DMS 273 (cell line): ENCODE results near the gene RASAL3.
"Not testable (repeated sequence)": the region's sequence is repeated elsewhere in the genome, so short reads cannot be mapped to it uniquely, and the experiment has no call there.

ENCODE experiments used
- DNase-seq: peaks from one replicate; lab custom pipeline; 2025; ENCODE audit not compliant: unreplicated experiment; lab: John Stamatoyannopoulos, UW

Gene RASAL3

GRCh38 chr19:15475169-15475568, 10.8 kb upstream of the RASAL3 start:
- DNase-seq = no peak

GRCh38 chr19:15473821-15474220, 9.5 kb upstream of the RASAL3 start:
- not testable (repeated sequence) for DNase-seq

DNA sequence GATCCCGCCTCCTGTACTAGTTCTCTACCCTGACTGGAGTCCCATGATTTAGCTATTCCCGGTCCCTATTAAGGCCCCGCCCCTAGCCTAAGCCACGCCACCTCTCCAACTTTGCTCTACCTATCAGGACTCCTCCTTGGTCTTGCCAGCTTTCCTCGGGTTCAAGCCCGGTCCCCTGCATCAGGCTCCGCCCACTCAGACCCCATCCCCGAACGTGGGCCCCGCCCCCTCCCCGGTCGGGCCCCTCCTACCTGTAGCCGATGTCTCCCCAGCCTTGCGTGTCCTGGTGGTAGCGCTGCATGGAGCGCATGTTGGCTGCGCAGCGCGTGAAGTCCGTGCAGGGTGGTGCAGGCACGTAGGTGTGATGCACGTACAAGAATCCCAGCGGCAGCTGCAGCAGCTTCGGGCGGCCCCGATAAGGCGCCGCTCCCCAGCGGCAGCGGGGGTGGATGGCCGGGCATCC, 7.3 kb upstream of the RASAL3 start:
- peak; percentile 40 for DNase-seq

DNA sequence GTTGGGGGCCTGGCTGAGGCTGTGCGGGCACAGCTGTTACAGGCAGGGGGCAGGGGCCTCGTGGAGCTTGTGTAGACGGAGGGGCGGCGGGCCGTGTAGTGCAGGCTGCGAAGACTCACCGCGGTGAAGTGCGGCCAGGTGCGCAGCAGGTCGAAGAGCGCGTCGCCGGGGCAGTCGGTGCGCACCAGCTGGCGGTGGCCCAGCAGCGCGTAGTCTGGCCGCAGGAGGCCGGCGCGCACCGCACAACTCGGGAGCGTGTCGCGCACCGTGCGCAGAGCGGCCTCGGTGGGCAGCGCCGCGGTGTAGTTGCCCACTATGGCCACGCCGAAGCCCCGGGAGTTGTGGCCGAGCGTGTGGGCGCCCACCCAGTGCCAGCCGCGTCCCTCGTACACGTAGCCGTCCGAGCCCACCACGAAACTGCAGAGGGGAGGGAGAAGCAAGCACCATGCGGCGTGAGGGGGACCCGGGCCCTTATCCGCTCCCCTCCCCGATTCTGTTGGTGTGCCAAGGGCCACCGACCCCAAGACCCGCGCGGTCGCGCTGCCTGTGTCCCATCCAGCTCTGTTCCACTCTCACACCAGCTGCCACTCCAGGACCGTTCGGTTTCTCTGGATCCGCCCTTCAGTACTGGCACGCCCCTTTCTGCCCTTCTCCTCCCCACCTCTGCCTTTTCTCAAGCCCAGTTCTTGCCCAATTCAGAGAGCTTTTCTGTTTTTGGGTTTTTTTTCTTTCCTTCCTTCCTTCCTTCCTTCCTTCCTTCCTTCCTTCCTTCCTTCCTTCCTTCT, 5.4 kb upstream of the RASAL3 start:
- DNase-seq = peak; percentile 51

- DNase-seq = no peak
Measured at GRCh38 chr19:15468675-15469512, 4.5 kb upstream of the RASAL3 start.

GRCh38 chr19:15467734-15468214, 3.4 kb upstream of the RASAL3 start:
- no peak for DNase-seq

DNA sequence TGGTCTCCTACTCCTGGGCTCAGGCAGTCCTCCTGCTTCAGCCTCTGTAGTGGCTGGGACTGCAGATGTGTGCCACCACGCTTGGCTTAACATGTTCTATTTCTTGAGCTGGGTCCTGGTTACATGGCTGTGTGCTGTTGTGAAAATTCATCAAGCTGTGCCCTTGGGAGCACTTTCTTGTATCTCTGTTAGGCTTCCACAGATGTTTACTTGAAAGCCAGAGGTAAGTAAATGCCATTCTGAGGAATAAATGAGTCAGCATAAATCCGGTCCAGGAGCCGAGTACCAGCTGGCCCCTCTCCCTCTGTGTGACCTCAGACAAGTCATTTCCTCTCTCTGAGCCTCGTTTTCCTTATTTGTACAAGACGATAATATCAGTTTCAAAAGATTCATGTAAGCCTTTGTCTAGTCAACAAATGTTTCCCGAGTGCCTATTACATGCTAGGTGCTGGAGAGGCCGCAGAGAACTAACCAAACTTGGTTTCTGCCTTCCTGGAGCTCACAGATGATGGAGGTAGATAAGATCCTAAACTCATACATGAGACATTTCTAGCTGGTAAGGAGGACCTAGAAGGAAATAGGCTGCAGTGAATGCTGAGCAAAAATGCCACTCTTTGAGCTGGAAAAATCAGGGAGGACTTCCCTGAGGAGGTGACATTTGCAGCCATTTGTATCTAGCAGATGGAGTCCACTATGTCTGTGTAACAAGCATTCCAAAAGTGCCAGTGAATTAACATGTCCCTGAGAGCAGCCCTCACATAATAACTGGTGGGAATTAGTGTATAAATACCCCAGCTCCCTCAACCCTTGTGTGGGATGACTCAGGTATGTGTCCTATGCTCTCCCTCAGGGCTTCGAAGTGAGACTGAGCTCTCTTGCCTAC, 2.7 kb upstream of the RASAL3 start:
- peak; percentile 47 for DNase-seq

GRCh38 chr19:15463861-15464371, 428 bp downstream of the RASAL3 start:
- DNase-seq = no peak

GRCh38 chr19:15461694-15462093, 2.6 kb downstream of the RASAL3 start:
- no peak for DNase-seq

GRCh38 chr19:15457701-15458484, 6.5 kb downstream of the RASAL3 start:
- peak; percentile 34 for DNase-seq

DNA sequence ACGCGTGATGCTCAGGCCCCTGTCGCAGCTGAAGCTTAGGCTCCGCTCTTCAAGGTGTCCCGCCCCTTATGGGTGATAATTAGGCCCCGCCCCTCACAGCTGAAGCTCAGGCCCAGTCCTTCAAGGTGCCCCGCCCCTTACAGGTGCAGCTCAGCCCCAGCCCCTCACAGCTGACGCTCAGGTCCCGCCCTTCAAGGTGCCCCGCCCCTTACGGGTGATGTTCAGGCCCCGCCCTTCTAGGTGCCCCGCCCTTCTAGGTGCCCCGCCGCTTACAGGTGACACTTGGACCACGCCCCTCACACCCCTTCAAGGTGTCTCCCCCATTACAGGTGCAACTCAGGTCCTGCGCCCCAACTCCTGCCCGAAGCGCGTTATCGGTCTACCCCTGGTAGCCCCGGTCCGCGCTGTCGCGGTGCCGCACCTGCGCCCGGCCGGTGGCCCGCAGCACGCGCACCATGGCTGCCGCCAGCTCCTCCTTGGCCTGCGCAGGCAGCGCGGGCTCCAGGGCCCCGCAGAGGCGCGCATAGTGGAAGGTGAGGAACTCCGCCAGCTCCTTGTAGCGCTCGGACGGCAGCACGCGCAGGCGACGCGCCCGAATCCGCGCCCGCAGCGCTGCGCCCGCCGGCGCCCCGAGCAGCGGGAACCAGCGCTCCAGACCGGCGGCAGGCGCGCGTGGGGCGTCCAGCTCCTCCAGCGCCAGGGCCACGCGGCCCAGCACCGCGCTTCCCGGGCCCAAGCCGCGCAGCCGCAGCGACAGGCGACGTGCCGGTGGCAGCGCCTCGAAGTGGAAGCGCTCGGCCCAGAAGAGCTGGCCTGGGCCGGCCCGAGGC, 7.3 kb downstream of the RASAL3 start:
- DNase-seq = peak; percentile 63

DNA sequence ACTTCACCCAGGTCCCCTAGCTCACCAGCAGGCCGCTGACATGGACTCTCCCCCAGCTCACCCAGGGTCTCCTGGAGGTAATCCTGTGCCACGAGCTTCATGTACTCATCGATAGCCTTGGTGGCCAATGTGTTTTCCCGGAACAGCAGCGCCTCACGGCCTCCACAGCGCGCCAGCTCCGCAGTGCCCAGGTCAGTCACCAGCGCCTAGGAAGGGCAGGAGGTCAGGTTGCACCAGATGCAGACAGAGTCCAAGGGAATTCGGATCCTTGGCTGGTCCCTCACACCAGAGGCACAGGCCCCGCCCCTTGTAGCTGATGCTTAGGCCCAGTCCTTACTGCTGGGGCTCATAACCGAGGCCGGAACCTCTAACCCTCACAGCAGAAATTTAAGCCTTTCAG, 7.9 kb downstream of the RASAL3 start:
- no peak for DNase-seq

DNA sequence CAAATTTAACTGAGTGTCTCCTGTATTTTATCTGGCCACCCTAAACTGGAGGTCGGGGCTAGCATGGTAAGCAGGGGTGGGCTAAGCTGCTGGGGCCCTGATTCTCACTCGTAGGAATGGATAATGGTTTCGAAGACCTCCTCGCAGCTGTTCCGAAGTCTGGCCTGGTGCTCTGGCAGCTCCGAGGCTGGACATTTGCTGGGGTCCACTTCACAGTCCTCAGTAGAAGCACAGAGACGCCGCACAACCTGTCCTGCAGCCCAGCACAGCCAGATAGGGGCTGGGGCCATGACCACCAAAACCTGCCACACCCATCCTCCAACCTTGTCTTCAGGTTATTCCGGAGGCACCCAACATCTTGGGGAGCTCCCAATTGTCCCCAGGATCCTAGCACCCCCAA, 8.3 kb downstream of the RASAL3 start:
- no peak for DNase-seq

DNA sequence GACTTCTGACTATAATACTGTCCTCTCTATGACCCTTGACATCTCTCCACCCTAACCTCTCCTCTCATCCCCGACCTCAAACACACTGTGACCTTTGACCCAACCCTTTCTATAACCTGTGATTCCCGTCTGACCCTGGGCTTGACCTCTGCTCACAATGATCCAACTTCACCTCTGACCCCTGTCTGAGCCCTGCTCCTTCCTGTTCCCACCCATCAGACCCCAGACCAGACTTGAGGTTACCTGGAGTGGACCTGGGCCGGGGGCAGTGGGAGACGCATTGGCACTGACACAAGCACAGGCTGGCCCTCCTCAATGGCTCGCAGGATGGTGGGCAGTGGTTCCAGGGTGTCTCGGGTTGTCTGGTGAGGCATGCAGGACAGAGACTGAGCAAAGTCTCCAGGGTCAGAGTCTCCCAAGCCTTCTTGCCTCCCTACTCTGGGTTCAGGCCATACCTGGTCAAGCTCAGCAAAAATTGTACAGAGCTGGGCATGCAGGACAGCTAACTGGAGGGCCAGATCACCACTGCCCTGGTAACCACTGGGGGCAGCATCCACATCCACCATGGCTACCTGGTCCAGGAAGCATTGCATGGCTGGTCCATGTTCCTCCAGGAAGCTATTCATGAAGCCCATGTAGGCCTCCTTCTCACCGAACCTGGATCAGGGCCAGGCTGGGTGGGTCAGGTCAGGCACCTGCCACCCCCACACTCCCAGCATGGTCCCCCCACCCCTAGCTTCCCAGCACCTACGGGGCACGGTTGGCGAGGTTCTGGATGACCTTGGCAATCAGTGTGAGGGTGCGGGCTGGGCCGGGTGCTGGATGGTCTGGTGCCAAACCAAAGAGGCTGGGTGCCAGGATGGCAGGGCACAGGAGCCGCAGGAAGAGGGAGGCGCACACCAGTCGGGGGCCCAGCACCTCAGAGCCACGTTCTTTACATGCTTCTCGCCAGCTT, 10.2 kb downstream of the RASAL3 start:
- DNase-seq = no peak

DNA sequence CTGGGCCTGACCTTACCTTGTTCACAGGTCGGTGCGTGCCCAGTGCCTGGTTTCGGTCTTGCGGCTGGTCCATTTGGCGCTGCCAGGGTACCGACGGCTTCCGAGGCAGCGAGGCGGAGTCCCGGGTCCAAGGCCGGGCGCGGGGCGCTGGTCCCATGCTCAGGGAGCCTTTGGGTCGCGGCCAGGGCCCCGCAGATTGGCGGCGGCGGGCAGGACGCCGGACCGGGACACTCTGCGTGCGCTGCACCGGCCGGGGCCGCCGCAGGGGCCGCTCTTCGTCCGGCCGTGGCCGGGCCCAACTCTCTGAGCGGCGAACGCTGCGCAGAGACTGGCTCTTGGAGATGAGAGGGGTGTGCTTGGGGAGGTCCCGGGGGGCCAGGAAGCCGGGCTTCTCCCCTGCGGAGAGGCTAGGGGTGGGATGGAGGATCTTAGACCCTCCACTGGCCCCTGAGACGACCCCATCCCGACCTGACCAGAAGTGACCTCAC, 11.2 kb downstream of the RASAL3 start:
- DNase-seq = peak; percentile 38

DNA sequence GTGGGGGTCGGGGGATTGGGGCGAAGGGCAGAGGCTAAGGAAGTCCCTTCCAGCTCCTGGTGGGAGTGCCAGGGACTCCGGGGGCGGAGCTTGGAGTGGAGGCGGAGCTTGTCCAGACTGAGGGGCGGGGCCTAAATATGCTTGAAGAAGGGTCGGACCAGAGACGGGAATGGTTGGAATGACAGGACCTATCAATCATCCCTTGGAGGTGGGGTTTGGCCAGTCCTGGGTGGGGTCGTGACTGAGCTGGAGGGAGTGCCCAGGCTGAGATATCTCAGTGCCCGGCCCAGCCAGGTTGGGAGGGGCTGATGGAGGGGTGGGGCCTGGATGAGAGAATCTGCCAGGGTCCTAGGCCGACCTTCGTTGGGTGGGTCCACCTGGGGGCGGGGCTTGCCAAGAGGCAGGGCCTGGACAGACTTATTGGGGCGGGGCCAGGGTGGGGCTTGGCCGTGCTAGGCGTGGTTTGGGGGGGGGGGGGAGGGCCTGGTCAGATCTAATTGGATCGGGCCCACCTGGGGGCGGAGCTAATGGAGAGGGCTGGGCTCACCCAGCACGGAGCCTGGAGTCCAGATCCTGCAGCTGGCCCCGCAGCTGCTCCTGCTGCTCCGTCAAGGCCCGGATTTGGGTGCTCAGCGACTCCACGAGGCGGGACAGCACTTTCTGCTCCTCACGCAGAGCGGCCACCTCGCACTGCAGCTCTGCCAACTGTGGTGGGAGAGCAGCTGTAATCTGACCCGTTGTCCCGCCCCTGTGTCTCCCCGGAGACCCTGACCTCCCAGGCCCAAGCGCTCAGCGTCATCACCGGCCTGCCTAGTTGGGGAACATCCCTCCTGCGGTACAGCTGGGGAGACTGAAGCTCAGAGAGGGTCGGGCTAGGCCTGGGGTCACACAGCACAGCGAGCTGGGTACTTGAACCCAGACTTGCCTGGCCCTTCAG, 12.0 kb downstream of the RASAL3 start:
- DNase-seq = peak; percentile 93

DNA sequence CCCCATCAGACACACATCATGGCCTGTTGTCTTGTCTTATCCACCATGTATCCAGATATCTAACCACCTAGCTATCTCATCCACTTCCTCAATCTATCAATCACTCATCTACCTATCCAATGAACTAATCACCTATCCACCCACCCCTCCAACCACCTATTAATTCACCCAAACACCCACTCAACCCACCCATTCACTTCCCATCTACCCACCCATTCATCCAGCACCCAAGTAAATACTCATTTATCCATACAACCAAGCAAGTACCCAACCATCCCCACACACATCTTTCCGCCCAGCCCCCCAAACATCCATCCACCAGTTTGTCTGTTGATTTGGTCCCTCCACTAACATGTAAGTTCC, 13.8 kb downstream of the RASAL3 start:
- no peak for DNase-seq
